Sigmoid colon (tissue), 7 donors: ENCODE data around the gene MORN5. TPM values are rescaled to one million over a fixed set of nuclear protein-coding genes. Genes with fewer than 3 reads are reported as not detected.

Experiments used
- DNase-seq: peaks from one replicate; pipeline ENCODE4 v3.0.0-alpha.2; 2019
- H3K27ac ChIP-seq, 4 donors: fragments of 200-600 bp; sonication (generic); one replicate each; pipeline ENCODE4 v1.5.1; 2016 to 2019; ENCODE audit warnings: mild to moderate bottlenecking in 1 of 4
- H3K27me3 ChIP-seq, 3 donors: fragments of 200-600 bp; sonication (generic); one replicate each; pipeline ENCODE4 v1.5.1; 2019; ENCODE audit warnings: mild to moderate bottlenecking in 1 of 3
- H3K36me3 ChIP-seq, 4 donors: fragments of 200-600 bp; sonication (generic); one replicate each; pipeline ENCODE4 v1.5.1; 2016 to 2019
- H3K4me1 ChIP-seq, 4 donors: fragments of 200-600 bp; sonication (generic); one replicate each; pipeline ENCODE4 v1.5.1; 2017 to 2019
- H3K4me3 ChIP-seq, 4 donors: fragments of 200-600 bp; sonication (generic); one replicate each; pipeline ENCODE4 v1.5.1; 2017 to 2019; ENCODE audit warnings: mild to moderate bottlenecking in 2 of 4, moderate library complexity in 1 of 4
- H3K9me3 ChIP-seq, 4 donors: fragments of 200-600 bp in 3 of 4; sonication (generic) in 3 of 4; one replicate each; pipeline versions ENCODE4 v1.5.1 to v1.6.1; 2013 to 2019
- CTCF ChIP-seq, 4 experiments: fragments of 450-650 bp in 3 of 4; fragments of 200-600 bp in 1 of 4; IDR thresholded peaks; one replicate each; pipeline ENCODE4 v1.5.1; 2016 to 2019; ENCODE audit warnings: antibody characterized with exemption in 4 of 4, mild to moderate bottlenecking in 3 of 4, moderate library complexity in 2 of 4
- EP300 ChIP-seq, 4 donors: sonication (generic); formaldehyde crosslinking; IDR thresholded peaks; one replicate each; pipeline ENCODE4 v1.6.1; 2017; ENCODE audit warnings: antibody characterized with exemption in 4 of 4
- POLR2A ChIP-seq, 2 donors: fragments of 450-650 bp; IDR thresholded peaks; one replicate each; pipeline ENCODE4 v1.6.1; 2016; ENCODE audit warnings: antibody characterized with exemption in 2 of 2, mild to moderate bottlenecking in 2 of 2, moderate library complexity in 2 of 2
- POLR2AphosphoS5 ChIP-seq, 4 donors: sonication (generic); formaldehyde crosslinking; IDR thresholded peaks; one replicate each; pipeline ENCODE4 v1.6.1; 2017; ENCODE audit warnings: antibody characterized with exemption in 4 of 4
- WGBS, 2 donors: extraction: QIAGEN DNeasy Blood & Tissue Kit; methylation state at CpG; one replicate each; pipeline ENCODE4 v1.1.7; 2013; 5-methylcytosine and 5-hydroxymethylcytosine counted together
- intact Hi-C: fragments of 100-400 bp; cut with DNase I; formaldehyde crosslinking; loops from one replicate; pipeline ENCODE4 v1.15.1; 2023
- polyA plus RNA-seq, 3 donors: library from polyadenylated mRNA; stranded (reverse); fragments of 200-250 nt; gene quantifications; one replicate each; pipeline ENCODE4 v1.2.3, GENCODE V29; 2013
- total RNA-seq, 4 donors: library from RNA; depleted of rRNA; stranded (reverse); fragments of >200 nt; gene quantifications; one replicate each; pipeline ENCODE4 v1.1.0, GENCODE V29; 2016
- donor health status: healthy with polysubstance abuse.
- donor health status: Bipolar disorder and iron deficiency.
- donor health status: healthy.

Gene MORN5
- total and polyA plus RNA-seq, 7 donors = 2.4 to 45.7 (median 30.3) TPM; not detected in 1

- intact Hi-C loops = no loop called here
- WGBS, 2 donors = 92% methylated on average over 7 of the region's 7 CpGs
These were observed 41.4 kb downstream of the MORN5 start for GRCh38 chr9:122200960-122201595.

DNA sequence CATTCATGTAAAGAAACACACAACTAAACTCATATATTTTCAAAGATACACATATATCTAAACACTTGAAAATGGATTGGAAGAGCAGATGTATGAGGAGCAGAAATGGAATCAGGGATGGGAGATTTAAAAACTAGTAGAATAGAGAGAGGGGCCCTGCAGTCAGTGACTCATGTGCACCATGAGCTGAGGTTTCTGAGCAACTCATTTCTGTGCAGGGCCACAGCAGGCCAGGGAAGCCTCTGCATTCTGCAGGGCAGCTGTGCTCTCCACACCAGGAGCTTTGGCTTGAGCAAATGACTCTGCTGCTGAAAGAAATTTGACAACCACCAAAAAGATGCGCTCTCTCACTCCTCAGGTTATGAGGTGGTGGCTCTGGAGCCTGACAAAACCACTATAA, 41.9 kb downstream of the MORN5 start:
- H3K36me3 ChIP-seq = peaks cover 0 to 9% (median 0%) of the 10 kb centered on the region in 4 donors
- DNase-seq = no peak
- intact Hi-C loops = no loop called here

More at GRCh38 chr9:122200960-122201595, 41.4 kb downstream of the MORN5 start:
- TF ChIP-seq POLR2A (IDR thresholded peaks at IDR 0.05) (no peak), EP300 (IDR thresholded peaks at IDR 0.05) (no peak), CTCF (IDR thresholded peaks at IDR 0.05) (no peak), POLR2AphosphoS5 (IDR thresholded peaks at IDR 0.05) (no peak)
- Histone ChIP-seq H3K27me3 (no peaks in the 10 kb centered on the region), H3K36me3 (peaks cover 0 to 9% (median 0%) of the 10 kb centered on the region in 4 donors), H3K9me3 (no peaks in the 10 kb centered on the region), H3K4me3 (no peak overlapping the region), H3K4me1 (no peaks in the 10 kb centered on the region), H3K27ac (no peak overlapping the region)
- no peak for DNase-seq

GRCh38 chr9:122202111-122202510, 42.4 kb downstream of the MORN5 start:
- H3K36me3 ChIP-seq = peaks cover 0 to 9% (median 0%) of the 10 kb centered on the region in 4 donors
- TF ChIP-seq CTCF (IDR thresholded peaks at IDR 0.05) = no peak
- no peak for TF ChIP-seq POLR2AphosphoS5 (IDR thresholded peaks at IDR 0.05)
- no peak for TF ChIP-seq EP300 (IDR thresholded peaks at IDR 0.05)
- no peak for TF ChIP-seq POLR2A (IDR thresholded peaks at IDR 0.05)
- no peak overlapping the region for H3K27ac ChIP-seq
- no peaks in the 10 kb centered on the region for H3K4me1 ChIP-seq
- DNase-seq = no peak
- H3K27me3 ChIP-seq = no peaks in the 10 kb centered on the region
- 19 to 65% methylated on average over 3 of the region's 3 CpGs for WGBS, 2 donors
- intact Hi-C loops = no loop called here
- no peaks in the 10 kb centered on the region for H3K9me3 ChIP-seq
- no peak overlapping the region for H3K4me3 ChIP-seq

More for the DNA sequence above, 41.9 kb downstream of the MORN5 start:
- WGBS, 2 donors = 89 to 95% methylated on average over 1 of the region's 1 CpG
- Histone ChIP-seq H3K4me1 (no peaks in the 10 kb centered on the region), H3K27me3 (no peaks in the 10 kb centered on the region), H3K27ac (no peak overlapping the region), H3K9me3 (no peaks in the 10 kb centered on the region), H3K4me3 (no peak overlapping the region)
- no peak for TF ChIP-seq POLR2AphosphoS5 (IDR thresholded peaks at IDR 0.05)
- no peak for TF ChIP-seq EP300 (IDR thresholded peaks at IDR 0.05)
- TF ChIP-seq CTCF (IDR thresholded peaks at IDR 0.05) = no peak
- TF ChIP-seq POLR2A (IDR thresholded peaks at IDR 0.05) = no peak

DNA sequence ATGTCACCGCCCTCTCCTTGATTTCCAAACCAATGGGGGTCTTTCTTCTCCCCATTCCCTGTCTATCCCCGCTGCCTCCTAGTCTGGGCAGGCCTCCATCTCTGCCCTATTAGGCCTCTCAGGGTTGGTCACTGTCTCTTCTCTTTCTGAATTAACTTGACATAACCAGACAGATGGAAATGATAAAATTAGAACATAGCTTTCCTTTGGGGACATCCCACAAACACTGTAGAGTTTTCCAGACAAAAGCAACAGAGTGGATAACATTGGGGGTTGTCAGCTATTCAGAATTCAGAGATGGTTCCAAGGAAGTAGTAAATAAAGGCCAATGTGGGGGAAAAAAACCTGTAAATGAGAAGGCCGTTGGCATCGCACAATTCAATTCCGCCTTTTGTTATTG, 44.3 kb downstream of the MORN5 start:
- Histone ChIP-seq H3K9me3 (no peaks in the 10 kb centered on the region), H3K4me3 (no peak overlapping the region), H3K27ac (no peak overlapping the region), H3K4me1 (no peaks in the 10 kb centered on the region), H3K27me3 (no peaks in the 10 kb centered on the region), H3K36me3 (peaks cover 0 to 4% (median 0%) of the 10 kb centered on the region in 4 donors)
- intact Hi-C loops = no loop called here
- WGBS, 2 donors = 92 to 94% methylated on average over 5 of the region's 5 CpGs
- TF ChIP-seq POLR2AphosphoS5 (IDR thresholded peaks at IDR 0.05) (no peak), CTCF (IDR thresholded peaks at IDR 0.05) (no peak), POLR2A (IDR thresholded peaks at IDR 0.05) (no peak), EP300 (IDR thresholded peaks at IDR 0.05) (no peak)
- no peak for DNase-seq

- intact Hi-C loops = no loop called here
- TF ChIP-seq CTCF (IDR thresholded peaks at IDR 0.05) (no peak), POLR2AphosphoS5 (IDR thresholded peaks at IDR 0.05) (no peak), POLR2A (IDR thresholded peaks at IDR 0.05) (no peak), EP300 (IDR thresholded peaks at IDR 0.05) (no peak)
- no peaks in the 10 kb centered on the region for H3K27me3 ChIP-seq
- no peak overlapping the region for H3K27ac ChIP-seq
- no peaks in the 10 kb centered on the region for H3K4me1 ChIP-seq
- no peaks in the 10 kb centered on the region for H3K9me3 ChIP-seq
- H3K36me3 ChIP-seq = no peaks in the 10 kb centered on the region
- WGBS, 2 donors = 93 to 95% methylated on average over 12 of the region's 12 CpGs
- no peak for DNase-seq
- H3K4me3 ChIP-seq = no peak overlapping the region
These were observed 44.8 kb downstream of the MORN5 start for GRCh38 chr9:122204491-122204890.
